ENCODE data around the gene KLK7. TPM values are rescaled to one million over a fixed set of nuclear protein-coding genes. Genes with fewer than 3 reads are reported as not detected.
"Not testable (repeated sequence)": the region's sequence is repeated elsewhere in the genome, so short reads cannot be mapped to it uniquely, and the experiment has no call there.

Gene KLK7
- total RNA-seq, 2 experiments from 2014 or later = not detected

GRCh38 chr19:50992666-50993035 lies 8.9 kb upstream of the KLK7 start:
- H3K36me3 Mint-ChIP-seq (ENCODE audit: low read depth) = no peaks in the 10 kb centered on the region

GRCh38 chr19:50984416-50984815 lies 699 bp upstream of the KLK7 start:
- ATAC-seq; H3K36me3 Mint-ChIP-seq (ENCODE audit: low read depth); intact Hi-C loops (cut with micrococcal nuclease); H3K27ac Mint-ChIP-seq; POLR2A ChIA-PET; H3K4me3 Mint-ChIP-seq; H3K9me3 Mint-ChIP-seq; DNase-seq; CTCF ChIA-PET; H3K4me1 Mint-ChIP-seq (ENCODE audit: low read depth): not testable (repeated sequence)
- peaks cover 36% of the 10 kb centered on the region for H3K27me3 Mint-ChIP-seq

More at GRCh38 chr19:50992666-50993035, 8.9 kb upstream of the KLK7 start:
- TF ChIP-seq CTCF (IDR thresholded peaks at IDR 0.05) = no peak
- Mint-ChIP-seq H3K9me3 (no peaks in the 10 kb centered on the region), H3K4me1 (ENCODE audit: low read depth) (no peaks in the 10 kb centered on the region), H3K27ac (no peak overlapping the region), H3K4me3 (no peak overlapping the region), H3K27me3 (peaks cover 30% of the 10 kb centered on the region)
- intact Hi-C loops (cut with micrococcal nuclease) = no loop called here
- DNase-seq = no peak
- ATAC-seq = no peak
- ChIA-PET POLR2A (no interaction called here), CTCF (interaction anchor here (1.0 to 1.7 kb wide), 3 partner anchors 24 to 71 kb away, joined by 3 to 4 read pairs (median 3); no protein-coding TSS in a partner anchor)

- intact Hi-C loops (cut with micrococcal nuclease) = no loop called here
- POLR2A ChIA-PET = no interaction called here
- Mint-ChIP-seq H3K27me3 (peaks cover 34% of the 10 kb centered on the region), H3K4me3 (no peak overlapping the region), H3K27ac (no peak overlapping the region), H3K4me1 (ENCODE audit: low read depth) (no peaks in the 10 kb centered on the region), H3K36me3 (ENCODE audit: low read depth) (no peaks in the 10 kb centered on the region), H3K9me3 (no peaks in the 10 kb centered on the region)
- DNase-seq = no peak
- ATAC-seq = no peak
- CTCF ChIA-PET = no interaction called here
- no peak for TF ChIP-seq CTCF (IDR thresholded peaks at IDR 0.05)
These were observed 1.5 kb downstream of the KLK7 start for GRCh38 chr19:50982186-50982585.

- no peak for TF ChIP-seq CTCF (IDR thresholded peaks at IDR 0.05)
- Mint-ChIP-seq H3K36me3 (ENCODE audit: low read depth) (no peaks in the 10 kb centered on the region), H3K27ac (no peak overlapping the region), H3K4me3 (no peak overlapping the region), H3K27me3 (peaks cover 37% of the 10 kb centered on the region), H3K4me1 (ENCODE audit: low read depth) (no peaks in the 10 kb centered on the region), H3K9me3 (no peaks in the 10 kb centered on the region)
- intact Hi-C loops (cut with micrococcal nuclease) = no loop called here
- DNase-seq = no peak
- no peak for ATAC-seq
- POLR2A ChIA-PET = no interaction called here
- CTCF ChIA-PET = no interaction called here
These were observed 2.0 kb downstream of the KLK7 start for GRCh38 chr19:50981587-50982146.

GRCh38 chr19:50980208-50980607 lies 3.5 kb downstream of the KLK7 start:
- DNase-seq = no peak
- Mint-ChIP-seq H3K36me3 (ENCODE audit: low read depth) (no peaks in the 10 kb centered on the region), H3K27me3 (peaks cover 43% of the 10 kb centered on the region), H3K4me3 (no peak overlapping the region), H3K27ac (no peak overlapping the region), H3K4me1 (ENCODE audit: low read depth) (no peaks in the 10 kb centered on the region), H3K9me3 (no peaks in the 10 kb centered on the region)
- ATAC-seq = no peak
- CTCF ChIA-PET = no interaction called here
- intact Hi-C loops (cut with micrococcal nuclease) = no loop called here
- POLR2A ChIA-PET = no interaction called here
- TF ChIP-seq CTCF (IDR thresholded peaks at IDR 0.05) = no peak

- no peak for TF ChIP-seq CTCF (IDR thresholded peaks at IDR 0.05)
- DNase-seq = no peak
These were observed 4.0 kb downstream of the KLK7 start for GRCh38 chr19:50979758-50980157.

More at GRCh38 chr19:50979758-50980157, 4.0 kb downstream of the KLK7 start:
- Mint-ChIP-seq H3K4me1 (ENCODE audit: low read depth) (no peaks in the 10 kb centered on the region), H3K36me3 (ENCODE audit: low read depth) (no peaks in the 10 kb centered on the region), H3K9me3 (no peaks in the 10 kb centered on the region), H3K4me3 (no peak overlapping the region), H3K27ac (no peak overlapping the region), H3K27me3 (peaks cover 39% of the 10 kb centered on the region)
- intact Hi-C loops (cut with micrococcal nuclease) = no loop called here
- ATAC-seq = no peak
- ChIA-PET CTCF (no interaction called here), POLR2A (no interaction called here)
